Stimulated activated CD4-positive, alpha-beta T cell treated with anti-CD3 and anti-CD28 coated beads, Interleukin-12 subunit alpha, Interleukin-12 subunit beta, amount 100 ng/mL, for 4 hours (primary cell): ENCODE results near the gene TPCN2.

Source experiments
- DNase-seq: peaks from one replicate; pipeline ENCODE4 v3.0.0-alpha.2; 2020

TPCN2 gene

GRCh38 chr11:69097263-69097662 lies 48.5 kb downstream of the TPCN2 start:
- no peak for DNase-seq

- no peak for DNase-seq
Observed at GRCh38 chr11:69099180-69099579, 50.4 kb downstream of the TPCN2 start.

- no peak for DNase-seq
Observed at GRCh38 chr11:69100454-69101114, 51.9 kb downstream of the TPCN2 start.

- DNase-seq, result peak; percentile 79
Observed at GRCh38 chr11:69101115-69101791, 52.5 kb downstream of the TPCN2 start.

GRCh38 chr11:69101792-69102695 lies 53.3 kb downstream of the TPCN2 start:
- no peak for DNase-seq

GRCh38 chr11:69102732-69103615 lies 54.2 kb downstream of the TPCN2 start:
- DNase-seq, result no peak

GRCh38 chr11:69104212-69104855 lies 55.6 kb downstream of the TPCN2 start:
- no peak for DNase-seq

- DNase-seq, result no peak
Observed at GRCh38 chr11:69104856-69105395, 56.2 kb downstream of the TPCN2 start.

- DNase-seq, result no peak
Observed at GRCh38 chr11:69105461-69106030, 56.8 kb downstream of the TPCN2 start.

GRCh38 chr11:69106031-69106811 lies 57.5 kb downstream of the TPCN2 start:
- no peak for DNase-seq

- DNase-seq, result no peak
Observed at GRCh38 chr11:69107413-69107812, 58.7 kb downstream of the TPCN2 start.

- DNase-seq, result no peak
Observed at GRCh38 chr11:69108030-69108429, 59.3 kb downstream of the TPCN2 start.

GRCh38 chr11:69108559-69108958 lies 59.8 kb downstream of the TPCN2 start:
- no peak for DNase-seq

GRCh38 chr11:69109101-69109500 lies 60.4 kb downstream of the TPCN2 start:
- DNase-seq, result no peak

- no peak for DNase-seq
Observed at GRCh38 chr11:69110451-69110850, 61.7 kb downstream of the TPCN2 start.

- DNase-seq, result no peak
Observed at GRCh38 chr11:69111624-69112542, 63.2 kb downstream of the TPCN2 start.

- no peak for DNase-seq
Observed at GRCh38 chr11:69113226-69113625, 64.5 kb downstream of the TPCN2 start.

- no peak for DNase-seq
Observed at GRCh38 chr11:69113646-69114340, 65.1 kb downstream of the TPCN2 start.

GRCh38 chr11:69114362-69114761 lies 65.6 kb downstream of the TPCN2 start:
- no peak for DNase-seq
